ENCODE data around the gene C2orf49.

Gene C2orf49

DNA sequence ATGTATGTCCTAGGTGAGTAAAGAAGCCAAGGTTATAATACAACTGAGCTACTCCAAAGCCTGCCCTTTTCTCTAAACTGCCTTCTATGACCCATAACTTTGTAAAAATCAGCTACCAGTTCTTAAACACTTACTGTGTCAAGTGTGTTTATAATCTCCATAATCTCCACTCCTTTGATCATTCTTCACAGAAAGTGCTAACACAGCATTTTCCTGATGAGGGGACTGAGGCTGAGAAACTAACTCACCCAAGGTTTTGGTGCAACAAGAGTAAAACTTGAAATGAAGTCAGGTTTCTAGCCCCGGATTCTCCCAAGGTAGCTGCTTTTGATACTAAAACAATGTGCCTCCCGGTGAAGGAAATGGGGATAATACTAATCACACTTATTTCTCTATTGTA, 1.9 kb upstream of the C2orf49 start:
- TF ChIP-seq, protein P1, sequence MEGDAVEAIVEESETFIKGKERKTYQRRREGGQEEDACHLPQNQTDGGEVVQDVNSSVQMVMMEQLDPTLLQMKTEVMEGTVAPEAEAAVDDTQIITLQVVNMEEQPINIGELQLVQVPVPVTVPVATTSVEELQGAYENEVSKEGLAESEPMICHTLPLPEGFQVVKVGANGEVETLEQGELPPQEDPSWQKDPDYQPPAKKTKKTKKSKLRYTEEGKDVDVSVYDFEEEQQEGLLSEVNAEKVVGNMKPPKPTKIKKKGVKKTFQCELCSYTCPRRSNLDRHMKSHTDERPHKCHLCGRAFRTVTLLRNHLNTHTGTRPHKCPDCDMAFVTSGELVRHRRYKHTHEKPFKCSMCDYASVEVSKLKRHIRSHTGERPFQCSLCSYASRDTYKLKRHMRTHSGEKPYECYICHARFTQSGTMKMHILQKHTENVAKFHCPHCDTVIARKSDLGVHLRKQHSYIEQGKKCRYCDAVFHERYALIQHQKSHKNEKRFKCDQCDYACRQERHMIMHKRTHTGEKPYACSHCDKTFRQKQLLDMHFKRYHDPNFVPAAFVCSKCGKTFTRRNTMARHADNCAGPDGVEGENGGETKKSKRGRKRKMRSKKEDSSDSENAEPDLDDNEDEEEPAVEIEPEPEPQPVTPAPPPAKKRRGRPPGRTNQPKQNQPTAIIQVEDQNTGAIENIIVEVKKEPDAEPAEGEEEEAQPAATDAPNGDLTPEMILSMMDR (conservative IDR thresholded peaks at IDR 0.05; ENCODE audit: low read depth, low read length) = no peak
- H3K4me3 ChIP-seq (ENCODE audit: low read length) = no peak overlapping the region
- DNase-seq (ENCODE audit: low read depth) = no peak

DNA sequence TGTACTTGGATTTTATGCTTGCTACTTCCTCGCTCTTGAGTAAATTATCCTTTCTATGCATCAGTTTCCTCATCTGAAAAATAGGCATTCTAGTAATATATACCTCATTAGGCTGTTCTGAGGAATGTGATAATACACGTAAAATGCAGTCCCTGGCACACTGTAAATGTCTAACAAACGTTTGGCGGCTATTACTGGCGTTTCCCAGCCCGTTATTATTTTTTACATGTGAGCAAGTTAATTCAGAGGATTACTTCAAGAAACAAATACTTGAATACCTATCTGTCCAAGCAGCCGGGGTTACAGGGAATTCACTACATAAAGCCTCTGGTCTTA, 586 bp upstream of the C2orf49 start:
- TF ChIP-seq, protein P1 (conservative IDR thresholded peaks at IDR 0.05; ENCODE audit: low read depth, low read length) = no peak
- H3K4me3 ChIP-seq (ENCODE audit: low read length) = peak overlapping the region; percentile 97

DNA sequence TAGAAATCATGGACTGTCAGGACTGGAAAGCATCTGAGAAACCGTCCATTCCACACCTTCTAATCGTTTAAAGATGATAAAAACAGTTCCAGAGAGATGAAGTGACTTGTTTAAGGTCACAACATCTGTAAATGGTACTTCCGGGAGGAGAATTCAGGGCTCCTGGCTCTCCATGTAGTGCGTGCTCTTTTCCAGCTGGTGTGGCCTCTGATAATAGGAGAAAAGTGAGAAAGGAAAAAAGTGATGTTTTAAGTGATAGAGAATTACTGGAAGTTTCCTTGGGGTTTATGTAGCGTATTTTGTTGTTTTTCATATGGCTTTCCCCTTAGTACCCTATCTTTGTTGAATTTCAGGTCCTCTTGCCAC, 663 bp downstream of the C2orf49 start:
- DNase-seq (ENCODE audit: low read depth) = no peak
- TF ChIP-seq, protein P1 (conservative IDR thresholded peaks at IDR 0.05; ENCODE audit: low read depth, low read length) = no peak
- peak overlapping the region; percentile 97 for H3K4me3 ChIP-seq (ENCODE audit: low read length)

More for the DNA sequence above, 586 bp upstream of the C2orf49 start:
- no peak for DNase-seq (ENCODE audit: low read depth)

DNA sequence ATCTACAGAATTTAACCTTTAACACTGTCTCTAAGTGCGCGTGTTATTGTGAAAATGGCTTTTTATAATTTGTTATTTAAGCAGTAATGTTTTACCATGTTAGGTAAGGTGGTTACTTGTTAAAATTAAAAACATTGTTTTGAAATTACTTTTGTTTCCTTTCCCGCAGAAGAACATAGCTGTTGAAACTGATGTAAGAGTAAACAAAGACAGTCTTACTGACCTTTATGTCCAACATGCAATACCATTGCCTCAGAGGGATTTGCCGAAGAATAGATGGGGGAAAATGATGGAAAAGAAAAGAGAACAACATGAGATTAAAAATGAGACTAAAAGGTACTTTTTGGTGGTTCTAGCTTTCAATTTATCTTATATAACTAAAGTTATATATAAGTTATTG, 2.1 kb downstream of the C2orf49 start:
- DNase-seq (ENCODE audit: low read depth) = no peak
- no peak overlapping the region for H3K4me3 ChIP-seq (ENCODE audit: low read length)
- TF ChIP-seq, protein P1 (conservative IDR thresholded peaks at IDR 0.05; ENCODE audit: low read depth, low read length) = no peak

DNA sequence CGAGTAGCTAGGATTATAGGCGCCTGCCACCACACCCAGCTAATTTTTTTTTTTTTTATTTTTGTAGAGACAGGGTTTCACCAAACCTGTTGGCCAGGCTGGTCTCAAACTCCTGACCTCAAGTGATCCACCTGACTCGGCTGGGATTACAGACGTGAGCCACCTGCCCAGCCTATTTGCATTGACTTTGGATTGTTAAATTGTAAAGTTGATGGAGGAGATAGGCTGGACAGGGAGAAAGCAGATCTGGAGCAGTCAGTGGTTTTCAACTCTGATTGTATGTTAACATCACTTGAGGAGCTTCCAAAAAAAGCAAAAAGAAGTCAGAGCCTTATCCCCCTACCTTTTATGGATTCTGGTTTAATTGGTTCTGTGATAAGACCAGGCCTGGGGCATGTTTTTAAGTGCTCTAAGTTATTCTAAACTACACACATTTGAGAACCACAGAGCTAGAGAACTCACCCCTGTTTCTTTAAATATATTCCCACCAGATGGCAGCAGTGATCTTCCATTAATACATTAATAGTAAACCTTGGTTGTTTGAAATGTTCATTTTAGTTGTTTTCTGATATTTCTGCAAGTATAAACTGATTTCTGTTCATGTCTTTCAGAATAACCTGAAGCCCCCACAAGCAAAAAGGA, 7.5 kb downstream of the C2orf49 start:
- H3K4me3 ChIP-seq (ENCODE audit: low read length) = no peak overlapping the region
- DNase-seq (ENCODE audit: low read depth) = no peak
- TF ChIP-seq, protein P1 (conservative IDR thresholded peaks at IDR 0.05; ENCODE audit: low read depth, low read length) = peak; percentile 44

DNA sequence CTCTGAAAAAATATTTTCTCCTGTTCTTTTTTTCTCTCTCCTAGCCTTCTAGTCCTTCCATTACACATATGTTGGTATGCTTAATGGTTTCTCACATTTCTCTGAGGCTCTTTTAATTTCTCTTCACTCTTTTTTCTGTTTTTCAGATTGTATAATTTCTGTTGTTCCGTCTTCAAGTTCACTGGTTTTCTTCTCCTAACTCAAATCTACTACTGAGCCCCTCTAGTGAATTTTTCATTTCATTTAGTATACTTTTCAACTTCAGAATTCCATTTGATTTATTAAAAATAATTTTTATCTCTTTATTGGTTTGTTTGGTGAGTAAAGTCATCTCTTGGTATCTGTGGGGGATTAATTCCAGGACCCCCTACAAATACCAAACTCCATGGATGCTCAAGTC, 19.8 kb downstream of the C2orf49 start:
- no peak for DNase-seq (ENCODE audit: low read depth)
- no peak overlapping the region for H3K4me3 ChIP-seq (ENCODE audit: low read length)
- TF ChIP-seq, protein P1 (conservative IDR thresholded peaks at IDR 0.05; ENCODE audit: low read depth, low read length) = no peak

DNA sequence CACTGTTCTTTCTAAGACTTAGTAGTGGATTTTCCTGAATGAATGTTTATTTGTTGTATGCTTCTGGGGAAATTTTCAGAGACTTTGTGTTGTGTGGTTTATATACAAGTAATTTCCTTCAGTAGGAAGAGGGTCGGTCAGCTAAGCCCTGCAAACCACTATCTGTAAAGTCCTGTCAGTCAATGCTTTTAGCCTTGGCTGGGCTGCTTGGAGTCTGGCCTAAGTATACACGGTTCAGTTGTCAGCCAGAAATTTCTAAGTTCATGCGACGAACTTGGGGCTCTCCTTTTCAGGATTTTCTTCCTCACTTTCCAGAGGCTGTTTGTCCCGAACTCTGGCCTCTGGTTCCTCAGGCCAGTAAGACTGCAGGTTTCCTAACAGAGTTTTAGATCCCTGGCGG, 21.3 kb downstream of the C2orf49 start:
- TF ChIP-seq, protein P1 (conservative IDR thresholded peaks at IDR 0.05; ENCODE audit: low read depth, low read length) = no peak
- H3K4me3 ChIP-seq (ENCODE audit: low read length) = no peak overlapping the region
- no peak for DNase-seq (ENCODE audit: low read depth)
